ENCODE results near the gene ADCY9. TPM values are rescaled to one million over a fixed set of nuclear protein-coding genes. Genes with fewer than 3 reads are reported as not detected.

Gene ADCY9
- total and polyA plus RNA-seq, 2 experiments from 2014 or later = 2.2 to 18.3 TPM

GRCh38 chr16:4114257-4115208 is 1.7 kb downstream of the ADCY9 start:
- H3K9me3 Mint-ChIP-seq = no peaks in the 10 kb centered on the region; the same call in 2 of the 3 replicates
- H3K27ac Mint-ChIP-seq = no peak overlapping the region
- Histone ChIP-seq H2AFZ (peak overlapping the region; percentile 90), H3K4me2 (peak overlapping the region; percentile 89), H3K9me2 (ENCODE audit: insufficient read depth) (no peaks in the 10 kb centered on the region), H3F3A (replicated peaks; ENCODE audit: low read depth) (0 out of 2 replicates have a peak, but pooled peaks cover 5% of the 10 kb centered on the region), H3K4me1 (ENCODE audit: insufficient read depth) (peaks cover 16% of the 10 kb centered on the region; the same call in 1 of the 2 replicates), H3K27me3 (ENCODE audit: insufficient read depth) (peaks cover 31% of the 10 kb centered on the region), H3K4me3 (peak overlapping the region; percentile 75), H3K36me3 (ENCODE audit: insufficient read depth) (no peaks in the 10 kb centered on the region), H3K27ac (ENCODE audit: low read depth) (no peak overlapping the region), H4K20me1 (replicated peaks; ENCODE audit: insufficient read depth) (0 out of 2 replicates have a peak, but pooled peaks cover 5% of the 10 kb centered on the region), H3K79me2 (replicated peaks; ENCODE audit: insufficient read depth) (peaks cover 3% of the 10 kb centered on the region)
- peaks cover 31% of the 10 kb centered on the region for H3K4me1 Mint-ChIP-seq
- TF ChIP-seq, protein P1, sequence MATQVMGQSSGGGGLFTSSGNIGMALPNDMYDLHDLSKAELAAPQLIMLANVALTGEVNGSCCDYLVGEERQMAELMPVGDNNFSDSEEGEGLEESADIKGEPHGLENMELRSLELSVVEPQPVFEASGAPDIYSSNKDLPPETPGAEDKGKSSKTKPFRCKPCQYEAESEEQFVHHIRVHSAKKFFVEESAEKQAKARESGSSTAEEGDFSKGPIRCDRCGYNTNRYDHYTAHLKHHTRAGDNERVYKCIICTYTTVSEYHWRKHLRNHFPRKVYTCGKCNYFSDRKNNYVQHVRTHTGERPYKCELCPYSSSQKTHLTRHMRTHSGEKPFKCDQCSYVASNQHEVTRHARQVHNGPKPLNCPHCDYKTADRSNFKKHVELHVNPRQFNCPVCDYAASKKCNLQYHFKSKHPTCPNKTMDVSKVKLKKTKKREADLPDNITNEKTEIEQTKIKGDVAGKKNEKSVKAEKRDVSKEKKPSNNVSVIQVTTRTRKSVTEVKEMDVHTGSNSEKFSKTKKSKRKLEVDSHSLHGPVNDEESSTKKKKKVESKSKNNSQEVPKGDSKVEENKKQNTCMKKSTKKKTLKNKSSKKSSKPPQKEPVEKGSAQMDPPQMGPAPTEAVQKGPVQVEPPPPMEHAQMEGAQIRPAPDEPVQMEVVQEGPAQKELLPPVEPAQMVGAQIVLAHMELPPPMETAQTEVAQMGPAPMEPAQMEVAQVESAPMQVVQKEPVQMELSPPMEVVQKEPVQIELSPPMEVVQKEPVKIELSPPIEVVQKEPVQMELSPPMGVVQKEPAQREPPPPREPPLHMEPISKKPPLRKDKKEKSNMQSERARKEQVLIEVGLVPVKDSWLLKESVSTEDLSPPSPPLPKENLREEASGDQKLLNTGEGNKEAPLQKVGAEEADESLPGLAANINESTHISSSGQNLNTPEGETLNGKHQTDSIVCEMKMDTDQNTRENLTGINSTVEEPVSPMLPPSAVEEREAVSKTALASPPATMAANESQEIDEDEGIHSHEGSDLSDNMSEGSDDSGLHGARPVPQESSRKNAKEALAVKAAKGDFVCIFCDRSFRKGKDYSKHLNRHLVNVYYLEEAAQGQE (IDR thresholded peaks at IDR 0.05; ENCODE audit: unreplicated experiment) = no peak
- TF ChIP-seq, protein P2, sequence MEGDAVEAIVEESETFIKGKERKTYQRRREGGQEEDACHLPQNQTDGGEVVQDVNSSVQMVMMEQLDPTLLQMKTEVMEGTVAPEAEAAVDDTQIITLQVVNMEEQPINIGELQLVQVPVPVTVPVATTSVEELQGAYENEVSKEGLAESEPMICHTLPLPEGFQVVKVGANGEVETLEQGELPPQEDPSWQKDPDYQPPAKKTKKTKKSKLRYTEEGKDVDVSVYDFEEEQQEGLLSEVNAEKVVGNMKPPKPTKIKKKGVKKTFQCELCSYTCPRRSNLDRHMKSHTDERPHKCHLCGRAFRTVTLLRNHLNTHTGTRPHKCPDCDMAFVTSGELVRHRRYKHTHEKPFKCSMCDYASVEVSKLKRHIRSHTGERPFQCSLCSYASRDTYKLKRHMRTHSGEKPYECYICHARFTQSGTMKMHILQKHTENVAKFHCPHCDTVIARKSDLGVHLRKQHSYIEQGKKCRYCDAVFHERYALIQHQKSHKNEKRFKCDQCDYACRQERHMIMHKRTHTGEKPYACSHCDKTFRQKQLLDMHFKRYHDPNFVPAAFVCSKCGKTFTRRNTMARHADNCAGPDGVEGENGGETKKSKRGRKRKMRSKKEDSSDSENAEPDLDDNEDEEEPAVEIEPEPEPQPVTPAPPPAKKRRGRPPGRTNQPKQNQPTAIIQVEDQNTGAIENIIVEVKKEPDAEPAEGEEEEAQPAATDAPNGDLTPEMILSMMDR (conservative IDR thresholded peaks at IDR 0.05; ENCODE audit: low read depth in 2 of 2) = no peak
- no peak for TF ChIP-seq JUNB (IDR thresholded peaks at IDR 0.05; ENCODE audit: unreplicated experiment)
- no peak for TF ChIP-seq STAT1 (IDR thresholded peaks at IDR 0.05; ENCODE audit: unreplicated experiment)
- TF ChIP-seq ZNF462 (CRISPR knock-in tag; IDR thresholded peaks at IDR 0.05) = no peak
- TF ChIP-seq NANOG (IDR thresholded peaks at IDR 0.05; ENCODE audit: borderline replicate concordance) = no peak
- TF ChIP-seq EZH2 (IDR thresholded peaks at IDR 0.05; ENCODE audit: low read depth, unreplicated experiment) = no peak
- TF ChIP-seq CREB1 (CRISPR knock-in tag; IDR thresholded peaks at IDR 0.05; ENCODE audit: low read depth) = no peak
- TF ChIP-seq EZH2phosphoT487 (IDR thresholded peaks at IDR 0.05; ENCODE audit: unreplicated experiment) = no peak
- ATAC-seq (peak; percentile 16), DNase-seq (ENCODE audit: low spot score) (no peak)
- H3K27me3 Mint-ChIP-seq (ENCODE audit: insufficient read depth, low read depth, poor library complexity) = peaks cover 8% of the 10 kb centered on the region
- H3K36me3 Mint-ChIP-seq (ENCODE audit: low read depth) = no peaks in the 10 kb centered on the region; the same call in 2 of the 3 replicates
- peak overlapping the region; percentile 73 for H3K4me3 Mint-ChIP-seq

Data from GM23338 (cell line).